A673 (cell line): ENCODE results near the gene PAX3.

Experiments used
- CTCF ChIP-seq: fragments of 300-800, 200-600 bp; sonication (generic); conservative IDR thresholded peaks from 2 replicates; pipeline ENCODE4 v1.5.1; 2017; ENCODE audit warnings: low read depth, mild to moderate bottlenecking, antibody characterized with exemption, low read length, moderate library complexity, mixed read lengths
- EZH2 ChIP-seq: fragments of 200-600 bp; sonication (generic); IDR thresholded peaks from 2 replicates; pipeline ENCODE4 v1.6.1; 2017; ENCODE audit warnings: borderline replicate concordance, low read depth, mild to moderate bottlenecking, mixed read lengths, antibody characterized with exemption, low read length; ENCODE audit not compliant: poor library complexity, severe bottlenecking

- TF ChIP-seq CTCF (no peak), EZH2 (no peak)
These were observed 15.2 kb downstream of the PAX3 start for GRCh38 chr2:222283634-222284033.
